Panc1 (cell line): ENCODE results near the gene OSTF1.

Source experiments
- POLR2AphosphoS5 ChIP-seq: IDR thresholded peaks from 2 replicates; pipeline ENCODE4 v1.6.1; 2012; ENCODE audit warnings: mild to moderate bottlenecking, low read depth, low read length, moderate library complexity
- TF ChIP-seq, protein P1 (sequence below): fragments of 450-650 bp; IDR thresholded peaks from 2 replicates; pipeline ENCODE4 v1.5.1; 2017; ENCODE audit warnings: mild to moderate bottlenecking

DNA sequence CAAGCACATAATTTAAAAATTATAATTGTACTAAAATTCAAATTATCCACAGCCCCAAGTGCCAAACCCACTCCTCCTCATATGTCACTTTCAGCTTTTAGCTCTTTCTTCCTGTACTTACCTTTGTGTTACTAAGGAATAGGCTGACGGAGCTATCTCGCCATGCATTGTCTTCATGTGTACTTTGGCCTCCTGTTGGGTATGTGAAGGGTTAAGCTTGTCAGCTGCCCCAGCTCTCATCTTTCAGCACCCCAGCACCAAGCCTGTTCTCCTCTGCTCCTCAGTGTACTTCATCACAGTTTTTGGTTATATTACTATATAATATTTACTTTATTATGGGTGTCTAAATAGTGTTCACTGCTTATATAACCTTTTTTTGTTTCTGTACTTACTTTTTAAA is 46.2 kb downstream of the OSTF1 start:
- TF ChIP-seq, protein P1, sequence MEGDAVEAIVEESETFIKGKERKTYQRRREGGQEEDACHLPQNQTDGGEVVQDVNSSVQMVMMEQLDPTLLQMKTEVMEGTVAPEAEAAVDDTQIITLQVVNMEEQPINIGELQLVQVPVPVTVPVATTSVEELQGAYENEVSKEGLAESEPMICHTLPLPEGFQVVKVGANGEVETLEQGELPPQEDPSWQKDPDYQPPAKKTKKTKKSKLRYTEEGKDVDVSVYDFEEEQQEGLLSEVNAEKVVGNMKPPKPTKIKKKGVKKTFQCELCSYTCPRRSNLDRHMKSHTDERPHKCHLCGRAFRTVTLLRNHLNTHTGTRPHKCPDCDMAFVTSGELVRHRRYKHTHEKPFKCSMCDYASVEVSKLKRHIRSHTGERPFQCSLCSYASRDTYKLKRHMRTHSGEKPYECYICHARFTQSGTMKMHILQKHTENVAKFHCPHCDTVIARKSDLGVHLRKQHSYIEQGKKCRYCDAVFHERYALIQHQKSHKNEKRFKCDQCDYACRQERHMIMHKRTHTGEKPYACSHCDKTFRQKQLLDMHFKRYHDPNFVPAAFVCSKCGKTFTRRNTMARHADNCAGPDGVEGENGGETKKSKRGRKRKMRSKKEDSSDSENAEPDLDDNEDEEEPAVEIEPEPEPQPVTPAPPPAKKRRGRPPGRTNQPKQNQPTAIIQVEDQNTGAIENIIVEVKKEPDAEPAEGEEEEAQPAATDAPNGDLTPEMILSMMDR: no peak
- TF ChIP-seq POLR2AphosphoS5: no peak
